Prostate gland (tissue), 2 donors: ENCODE measurements around the gene ADCYAP1R1. TPM values are rescaled to one million over a fixed set of nuclear protein-coding genes. Genes with fewer than 3 reads are reported as not detected.

Experiments
- DNase-seq: peaks from one replicate; pipeline ENCODE4 v3.0.0-alpha.2; 2019; ENCODE audit warnings: low spot score
- H3K27ac ChIP-seq, 2 donors: fragments of 200-600 bp; sonication (generic); 2 replicates each; pipeline ENCODE4 v1.5.1; 2017 to 2019
- H3K27me3 ChIP-seq: fragments of 200-600 bp; sonication (generic); replicated peaks from 2 replicates; pipeline ENCODE4 v1.5.1; 2019; ENCODE audit not compliant: insufficient read depth
- H3K36me3 ChIP-seq, 2 donors: fragments of 200-600 bp; sonication (generic); 1 replicate in 1 of 2; 2 replicates in 1 of 2; pipeline versions ENCODE4 v1.5.1 to v1.8.1; 2017 to 2019
- H3K4me1 ChIP-seq: fragments of 200-600 bp; sonication (generic); replicated peaks from 2 replicates; pipeline ENCODE4 v1.5.1; 2019
- H3K4me3 ChIP-seq, 2 donors: fragments of 200-600 bp; sonication (generic); 2 replicates each; pipeline ENCODE4 v1.5.1; 2017 to 2019
- H3K9me3 ChIP-seq: fragments of 200-600 bp; sonication (generic); 2 replicates; pipeline ENCODE4 v1.5.1; 2017
- CTCF ChIP-seq, 4 experiments: fragments of 200-600 bp in 2 of 4; fragments of 450-650 bp in 2 of 4; sonication (generic) in 2 of 4; IDR thresholded peaks; 1 replicate in 3 of 4; 2 replicates in 1 of 4; pipeline ENCODE4 v1.5.1; 2016 to 2019; ENCODE audit warnings: antibody characterized with exemption in 4 of 4, mild to moderate bottlenecking in 2 of 4, moderate library complexity in 2 of 4
- POLR2A ChIP-seq: fragments of 450-650 bp; IDR thresholded peaks from one replicate; pipeline ENCODE4 v1.6.1; 2016; ENCODE audit warnings: antibody characterized with exemption, mild to moderate bottlenecking
- POLR2AphosphoS5 ChIP-seq: sonication (generic); formaldehyde crosslinking; IDR thresholded peaks from one replicate; pipeline ENCODE4 v1.6.1; 2017; ENCODE audit warnings: antibody characterized with exemption
- WGBS: methylation state at CpG from one replicate; pipeline ENCODE4 v1.1.5; 2018; 5-methylcytosine and 5-hydroxymethylcytosine counted together
- intact Hi-C: fragments of 100-400 bp; cut with DNase I; formaldehyde crosslinking; loops from one replicate; pipeline ENCODE4 v1.14.2; 2022
- total RNA-seq, 2 donors: library from RNA; depleted of rRNA; stranded (reverse); fragments of >200 nt; gene quantifications; one replicate each; pipeline ENCODE4 v1.1.0, GENCODE V29; 2016

The ADCYAP1R1 gene
- total RNA-seq, 2 donors from 2014 or later, result 0.14 to 6.0 TPM

- no peak for DNase-seq
- 84% methylated on average over 9 of the region's 9 CpGs for WGBS
- TF ChIP-seq POLR2AphosphoS5, result no peak
- no peak for TF ChIP-seq CTCF (IDR thresholded peaks at IDR 0.05)
- TF ChIP-seq POLR2A, result no peak
- H3K27me3 ChIP-seq, result peaks cover 3% of the 10 kb centered on the region
- no peak overlapping the region for H3K4me3 ChIP-seq
- no peak overlapping the region for H3K27ac ChIP-seq
- no peaks in the 10 kb centered on the region for H3K9me3 ChIP-seq
- H3K36me3 ChIP-seq, result no peaks in the 10 kb centered on the region
- intact Hi-C loops, result no loop called here
- H3K4me1 ChIP-seq, result no peaks in the 10 kb centered on the region
These were observed 4.6 kb upstream of the ADCYAP1R1 start for GRCh38 chr7:31047313-31048146.

GRCh38 chr7:31049005-31049765 is 2.9 kb upstream of the ADCYAP1R1 start:
- no peaks in the 10 kb centered on the region for H3K9me3 ChIP-seq
- H3K27ac ChIP-seq, result no peak overlapping the region
- H3K27me3 ChIP-seq, result peaks cover 6% of the 10 kb centered on the region
- WGBS, result 81% methylated on average over 12 of the region's 12 CpGs
- TF ChIP-seq POLR2A, result no peak
- TF ChIP-seq POLR2AphosphoS5, result no peak
- TF ChIP-seq CTCF (IDR thresholded peaks at IDR 0.05), result no peak
- intact Hi-C loops, result no loop called here
- H3K36me3 ChIP-seq, result no peaks in the 10 kb centered on the region
- H3K4me3 ChIP-seq, result no peak overlapping the region
- no peaks in the 10 kb centered on the region for H3K4me1 ChIP-seq
- DNase-seq, result no peak

GRCh38 chr7:31052487-31052840 is 356 bp downstream of the ADCYAP1R1 start:
- 2% methylated on average over 12 of the region's 52 CpGs for WGBS
- no peak for TF ChIP-seq CTCF (IDR thresholded peaks at IDR 0.05)
- TF ChIP-seq POLR2A, result no peak
- TF ChIP-seq POLR2AphosphoS5, result no peak
- Histone ChIP-seq H3K27me3 (peaks cover 6% of the 10 kb centered on the region), H3K9me3 (no peaks in the 10 kb centered on the region), H3K4me3 (peak overlapping the region; percentile 26 to 32), H3K4me1 (no peaks in the 10 kb centered on the region), H3K27ac (no peak overlapping the region), H3K36me3 (no peaks in the 10 kb centered on the region)
- intact Hi-C loops, result no loop called here
- no peak for DNase-seq

- Histone ChIP-seq H3K27me3 (peaks cover 6% of the 10 kb centered on the region), H3K4me3 (peak overlapping the region; percentile 26 to 32), H3K9me3 (no peaks in the 10 kb centered on the region), H3K36me3 (no peaks in the 10 kb centered on the region), H3K27ac (no peak overlapping the region), H3K4me1 (no peaks in the 10 kb centered on the region)
- TF ChIP-seq CTCF (IDR thresholded peaks at IDR 0.05) (no peak), POLR2AphosphoS5 (no peak), POLR2A (no peak)
- no peak for DNase-seq
- intact Hi-C loops, result no loop called here
- 8% methylated on average over 50 of the region's 50 CpGs for WGBS
These were observed 913 bp downstream of the ADCYAP1R1 start for GRCh38 chr7:31052841-31053601.
